GM12878 (cell line): Measurements from ENCODE around the gene ZNF148. TPM values are rescaled to one million over a fixed set of nuclear protein-coding genes. Genes with fewer than 3 reads are reported as not detected.

Source experiments
- BACH1 ChIP-seq: fragments of 450-650 bp; IDR thresholded peaks from 2 replicates; pipeline ENCODE4 v1.6.1; 2017; ENCODE audit warnings: mild to moderate bottlenecking, borderline replicate concordance
- BHLHE40 ChIP-seq, 2 experiments: fragments of 450-650 bp in 1 of 2; IDR thresholded peaks; 2 replicates each; pipeline ENCODE4 v1.6.1; 2011 to 2017; ENCODE audit warnings: low read depth in 2 of 2, borderline replicate concordance in 1 of 2, improper control_type of control experiment in 1 of 2, low read length in 1 of 2, mild to moderate bottlenecking in 1 of 2
- CHD1 ChIP-seq: IDR thresholded peaks from 2 replicates; pipeline ENCODE4 v1.6.1; 2012; ENCODE audit warnings: low read depth, low read length, improper control_type of control experiment
- CHD4 ChIP-seq: fragments of 200-600 bp; sonication (generic); IDR thresholded peaks from 2 replicates; pipeline ENCODE4 v1.6.1; 2016; ENCODE audit warnings: mild to moderate bottlenecking
- HDGF ChIP-seq: fragments of 450-650 bp; IDR thresholded peaks from 2 replicates; pipeline ENCODE4 v1.6.1; 2016; ENCODE audit warnings: antibody characterized with exemption
- IKZF1 ChIP-seq: fragments of 450-650 bp; conservative IDR thresholded peaks from 2 replicates; pipeline ENCODE4 v1.6.1; 2017; ENCODE audit warnings: antibody characterized with exemption, mild to moderate bottlenecking
- JUNB ChIP-seq: IDR thresholded peaks from 2 replicates; pipeline ENCODE4 v1.6.1; 2016; ENCODE audit warnings: antibody characterized with exemption, mild to moderate bottlenecking
- KAT2A ChIP-seq: conservative IDR thresholded peaks from 2 replicates; pipeline ENCODE4 v1.6.1; 2011; ENCODE audit warnings: low read depth, low read length; ENCODE audit not compliant: control insufficient read depth
- KLF5 ChIP-seq: fragments of 450-650 bp; IDR thresholded peaks from 2 replicates; pipeline ENCODE4 v1.6.1; 2014; ENCODE audit warnings: mild to moderate bottlenecking; ENCODE audit not compliant: partially characterized antibody
- NRF1 ChIP-seq: conservative IDR thresholded peaks from 2 replicates; pipeline ENCODE4 v1.6.1; 2011; ENCODE audit warnings: mild to moderate bottlenecking, low read depth, low read length, improper control_type of control experiment
- PAX5 ChIP-seq: IDR thresholded peaks from 2 replicates; pipeline ENCODE4 v1.6.1; 2011; ENCODE audit warnings: low read depth, low read length, borderline replicate concordance
- POLR2AphosphoS5 ChIP-seq: IDR thresholded peaks from 2 replicates; pipeline ENCODE4 v1.6.1; 2011; ENCODE audit warnings: mild to moderate bottlenecking, low read length, inconsistent platforms
- RB1 ChIP-seq: fragments of 450-650 bp; formaldehyde crosslinking; IDR thresholded peaks from 2 replicates; pipeline ENCODE4 v1.6.1; 2017; ENCODE audit warnings: mild to moderate bottlenecking, borderline replicate concordance
- RCOR1 ChIP-seq: conservative IDR thresholded peaks from 2 replicates; pipeline ENCODE4 v1.6.1; 2012; ENCODE audit warnings: low read depth, low read length, improper control_type of control experiment
- RUNX3 ChIP-seq: IDR thresholded peaks from 2 replicates; pipeline ENCODE4 v1.6.1; 2012; ENCODE audit warnings: low read length, inconsistent platforms
- SMARCA5 ChIP-seq: fragments of 450-650 bp; IDR thresholded peaks from 2 replicates; pipeline ENCODE4 v1.6.1; 2017; ENCODE audit warnings: mild to moderate bottlenecking
- TCF7 ChIP-seq: IDR thresholded peaks from 2 replicates; pipeline ENCODE4 v1.6.1; 2014; ENCODE audit warnings: antibody characterized with exemption, borderline replicate concordance
- YY1 ChIP-seq: IDR thresholded peaks from 2 replicates; pipeline ENCODE4 v1.6.1; 2011; ENCODE audit warnings: low read depth, mild to moderate bottlenecking, low read length
- polyA plus RNA-seq, 11 experiments: library from polyadenylated mRNA; depleted of rRNA in 4 of 11; unstranded in 6 of 11; stranded (reverse) in 5 of 11; fragments of >200 nt; fragmentation: Nextera tagmentation in 4 of 11; fragmentation: Illumina TruSeq in 1 of 11; extraction: Ambion mirVana in 4 of 11; extraction: Trizol in 1 of 11; gene quantifications; 1 replicate in 1 of 11; 2 replicates in 10 of 11; pipeline versions ENCODE4 v1.2.1 to v1.2.3, GENCODE V29; 2011 to 2016; ENCODE audit warnings: inconsistent platforms in 2 of 11, missing spikeins in 2 of 11, low read depth in 1 of 11
- total RNA-seq, 4 experiments: library from RNA; depleted of rRNA in 3 of 4; stranded (reverse); fragments of >200 nt in 3 of 4; fragmentation: Illumina TruSeq in 1 of 4; extraction: Trizol in 1 of 4; gene quantifications; 2 replicates each; pipeline versions ENCODE4 v1.2.1 to v1.2.3, GENCODE V29; 2013 to 2021
- TF ChIP-seq, protein P1 (sequence below): fragments of 450-650 bp; IDR thresholded peaks from 2 replicates; pipeline ENCODE4 v1.6.1; 2014; ENCODE audit warnings: mild to moderate bottlenecking
- TF ChIP-seq, protein P2 (sequence below): fragments of 450-650 bp; IDR thresholded peaks from 2 replicates; pipeline ENCODE4 v1.6.1; 2018; ENCODE audit warnings: borderline replicate concordance, mild to moderate bottlenecking; ENCODE audit not compliant: partially characterized antibody
- TF ChIP-seq, protein P3 (sequence below): fragments of 450-650 bp; IDR thresholded peaks from 2 replicates; pipeline ENCODE4 v1.6.1; 2017; ENCODE audit warnings: mild to moderate bottlenecking, low read depth, inconsistent platforms; ENCODE audit not compliant: poor library complexity, severe bottlenecking
- TF ChIP-seq, protein P4 (sequence below), 3 experiments: IDR thresholded peaks in 2 of 3; conservative IDR thresholded peaks in 1 of 3; 2 replicates each; pipeline ENCODE4 v1.5.1; 2011; ENCODE audit warnings: low read depth in 3 of 3, low read length in 3 of 3, mild to moderate bottlenecking in 3 of 3, control low read depth in 2 of 3, moderate library complexity in 2 of 3, inconsistent platforms in 1 of 3, mixed read lengths in 1 of 3; ENCODE audit not compliant: control insufficient read depth in 2 of 3, insufficient read depth in 1 of 3; ENCODE audit errors: extremely low read depth in 1 of 3

ZNF148 gene
- total and polyA plus RNA-seq, 10 of the 15 experiments (the other 5 are each of a cell fraction or from before 2014, with no cell fraction given), result 8.6 to 40.4 (median 26.7) TPM

DNA sequence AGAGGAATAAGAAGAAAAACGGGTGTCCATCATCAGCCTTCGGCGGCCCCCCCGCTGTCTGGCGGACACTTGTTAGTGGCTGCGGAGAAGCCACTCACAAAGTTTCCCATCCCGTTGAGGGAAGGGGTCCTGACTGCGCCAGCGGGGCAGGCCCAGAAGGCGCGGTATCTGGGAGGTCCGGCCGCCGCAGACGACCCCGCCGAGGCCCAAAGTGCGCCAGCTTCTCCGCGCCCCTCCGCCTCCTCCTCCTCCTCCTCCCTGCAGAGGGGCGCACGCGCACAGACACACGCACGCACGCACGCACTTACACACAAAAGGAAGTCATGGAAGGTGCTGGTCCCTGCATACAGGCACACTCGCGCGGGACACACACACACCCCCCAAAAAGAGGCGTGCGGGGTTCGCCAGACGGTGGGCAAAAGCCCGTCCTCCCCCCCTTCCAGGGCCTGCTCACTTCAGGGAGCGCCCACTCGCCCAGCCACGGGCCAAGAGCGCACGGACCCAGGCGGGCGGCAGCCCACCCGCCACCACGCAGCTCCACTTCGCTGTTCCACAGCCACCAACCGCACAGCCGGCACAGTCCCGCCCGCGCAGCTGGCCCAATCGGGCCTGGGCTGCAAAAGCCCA is 18.0 kb downstream of the ZNF148 start (continued):
- TF ChIP-seq, protein P1, sequence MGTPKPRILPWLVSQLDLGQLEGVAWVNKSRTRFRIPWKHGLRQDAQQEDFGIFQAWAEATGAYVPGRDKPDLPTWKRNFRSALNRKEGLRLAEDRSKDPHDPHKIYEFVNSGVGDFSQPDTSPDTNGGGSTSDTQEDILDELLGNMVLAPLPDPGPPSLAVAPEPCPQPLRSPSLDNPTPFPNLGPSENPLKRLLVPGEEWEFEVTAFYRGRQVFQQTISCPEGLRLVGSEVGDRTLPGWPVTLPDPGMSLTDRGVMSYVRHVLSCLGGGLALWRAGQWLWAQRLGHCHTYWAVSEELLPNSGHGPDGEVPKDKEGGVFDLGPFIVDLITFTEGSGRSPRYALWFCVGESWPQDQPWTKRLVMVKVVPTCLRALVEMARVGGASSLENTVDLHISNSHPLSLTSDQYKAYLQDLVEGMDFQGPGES, result no peak
- TF ChIP-seq BHLHE40 (IDR thresholded peaks at IDR 0.05; ENCODE audit: borderline replicate concordance in 1 of 2, low read depth in 2 of 2, low read length in 1 of 2), result peak; percentile 72 to 80; a peak in 3 of 4 replicates
- no peak for TF ChIP-seq KAT2A
- peak; percentile 71 for TF ChIP-seq IKZF1
- no peak for TF ChIP-seq CHD4
- TF ChIP-seq HDGF, result peak; percentile 88
- peak; percentile 67; the same call in 1 of the 2 replicates for TF ChIP-seq SMARCA5
- TF ChIP-seq POLR2AphosphoS5, result peak; percentile 52
- TF ChIP-seq, protein P2, sequence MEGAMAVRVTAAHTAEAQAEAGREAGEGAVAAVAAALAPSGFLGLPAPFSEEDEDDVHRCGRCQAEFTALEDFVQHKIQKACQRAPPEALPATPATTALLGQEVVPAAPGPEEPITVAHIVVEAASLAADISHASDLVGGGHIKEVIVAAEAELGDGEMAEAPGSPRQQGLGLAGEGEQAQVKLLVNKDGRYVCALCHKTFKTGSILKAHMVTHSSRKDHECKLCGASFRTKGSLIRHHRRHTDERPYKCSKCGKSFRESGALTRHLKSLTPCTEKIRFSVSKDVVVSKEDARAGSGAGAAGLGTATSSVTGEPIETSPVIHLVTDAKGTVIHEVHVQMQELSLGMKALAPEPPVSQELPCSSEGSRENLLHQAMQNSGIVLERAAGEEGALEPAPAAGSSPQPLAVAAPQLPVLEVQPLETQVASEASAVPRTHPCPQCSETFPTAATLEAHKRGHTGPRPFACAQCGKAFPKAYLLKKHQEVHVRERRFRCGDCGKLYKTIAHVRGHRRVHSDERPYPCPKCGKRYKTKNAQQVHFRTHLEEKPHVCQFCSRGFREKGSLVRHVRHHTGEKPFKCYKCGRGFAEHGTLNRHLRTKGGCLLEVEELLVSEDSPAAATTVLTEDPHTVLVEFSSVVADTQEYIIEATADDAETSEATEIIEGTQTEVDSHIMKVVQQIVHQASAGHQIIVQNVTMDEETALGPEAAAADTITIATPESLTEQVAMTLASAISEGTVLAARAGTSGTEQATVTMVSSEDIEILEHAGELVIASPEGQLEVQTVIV, result no peak
- TF ChIP-seq JUNB, result no peak
- TF ChIP-seq YY1, result 0 out of 2 replicates have a peak, but pooled peaks have one; percentile 20
- TF ChIP-seq NRF1, result peak; percentile 64
- 0 out of 2 replicates have a peak, but pooled peaks have one; percentile 11 for TF ChIP-seq RUNX3
- no peak for TF ChIP-seq RCOR1
- TF ChIP-seq PAX5, result no peak
- TF ChIP-seq CHD1, result no peak
- TF ChIP-seq KLF5, result no peak
- peak; percentile 71; the same call in 1 of the 2 replicates for TF ChIP-seq RB1
- TF ChIP-seq BACH1, result peak; percentile 92
- TF ChIP-seq, protein P3, sequence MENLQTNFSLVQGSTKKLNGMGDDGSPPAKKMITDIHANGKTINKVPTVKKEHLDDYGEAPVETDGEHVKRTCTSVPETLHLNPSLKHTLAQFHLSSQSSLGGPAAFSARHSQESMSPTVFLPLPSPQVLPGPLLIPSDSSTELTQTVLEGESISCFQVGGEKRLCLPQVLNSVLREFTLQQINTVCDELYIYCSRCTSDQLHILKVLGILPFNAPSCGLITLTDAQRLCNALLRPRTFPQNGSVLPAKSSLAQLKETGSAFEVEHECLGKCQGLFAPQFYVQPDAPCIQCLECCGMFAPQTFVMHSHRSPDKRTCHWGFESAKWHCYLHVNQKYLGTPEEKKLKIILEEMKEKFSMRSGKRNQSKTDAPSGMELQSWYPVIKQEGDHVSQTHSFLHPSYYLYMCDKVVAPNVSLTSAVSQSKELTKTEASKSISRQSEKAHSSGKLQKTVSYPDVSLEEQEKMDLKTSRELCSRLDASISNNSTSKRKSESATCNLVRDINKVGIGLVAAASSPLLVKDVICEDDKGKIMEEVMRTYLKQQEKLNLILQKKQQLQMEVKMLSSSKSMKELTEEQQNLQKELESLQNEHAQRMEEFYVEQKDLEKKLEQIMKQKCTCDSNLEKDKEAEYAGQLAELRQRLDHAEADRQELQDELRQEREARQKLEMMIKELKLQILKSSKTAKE, result no peak
- TF ChIP-seq, protein P4, sequence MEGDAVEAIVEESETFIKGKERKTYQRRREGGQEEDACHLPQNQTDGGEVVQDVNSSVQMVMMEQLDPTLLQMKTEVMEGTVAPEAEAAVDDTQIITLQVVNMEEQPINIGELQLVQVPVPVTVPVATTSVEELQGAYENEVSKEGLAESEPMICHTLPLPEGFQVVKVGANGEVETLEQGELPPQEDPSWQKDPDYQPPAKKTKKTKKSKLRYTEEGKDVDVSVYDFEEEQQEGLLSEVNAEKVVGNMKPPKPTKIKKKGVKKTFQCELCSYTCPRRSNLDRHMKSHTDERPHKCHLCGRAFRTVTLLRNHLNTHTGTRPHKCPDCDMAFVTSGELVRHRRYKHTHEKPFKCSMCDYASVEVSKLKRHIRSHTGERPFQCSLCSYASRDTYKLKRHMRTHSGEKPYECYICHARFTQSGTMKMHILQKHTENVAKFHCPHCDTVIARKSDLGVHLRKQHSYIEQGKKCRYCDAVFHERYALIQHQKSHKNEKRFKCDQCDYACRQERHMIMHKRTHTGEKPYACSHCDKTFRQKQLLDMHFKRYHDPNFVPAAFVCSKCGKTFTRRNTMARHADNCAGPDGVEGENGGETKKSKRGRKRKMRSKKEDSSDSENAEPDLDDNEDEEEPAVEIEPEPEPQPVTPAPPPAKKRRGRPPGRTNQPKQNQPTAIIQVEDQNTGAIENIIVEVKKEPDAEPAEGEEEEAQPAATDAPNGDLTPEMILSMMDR (IDR thresholded peaks at IDR 0.05 in 2 of 3, conservative IDR thresholded peaks at IDR 0.05 in 1 of 3; ENCODE audit: control insufficient read depth in 2 of 3, extremely low read depth in 1 of 3, insufficient read depth in 1 of 3, low read depth in 3 of 3, low read length in 3 of 3), result no peak
- TF ChIP-seq TCF7, result no peak
